ENCODE results near the gene WDR11.

The WDR11 gene, protein sequence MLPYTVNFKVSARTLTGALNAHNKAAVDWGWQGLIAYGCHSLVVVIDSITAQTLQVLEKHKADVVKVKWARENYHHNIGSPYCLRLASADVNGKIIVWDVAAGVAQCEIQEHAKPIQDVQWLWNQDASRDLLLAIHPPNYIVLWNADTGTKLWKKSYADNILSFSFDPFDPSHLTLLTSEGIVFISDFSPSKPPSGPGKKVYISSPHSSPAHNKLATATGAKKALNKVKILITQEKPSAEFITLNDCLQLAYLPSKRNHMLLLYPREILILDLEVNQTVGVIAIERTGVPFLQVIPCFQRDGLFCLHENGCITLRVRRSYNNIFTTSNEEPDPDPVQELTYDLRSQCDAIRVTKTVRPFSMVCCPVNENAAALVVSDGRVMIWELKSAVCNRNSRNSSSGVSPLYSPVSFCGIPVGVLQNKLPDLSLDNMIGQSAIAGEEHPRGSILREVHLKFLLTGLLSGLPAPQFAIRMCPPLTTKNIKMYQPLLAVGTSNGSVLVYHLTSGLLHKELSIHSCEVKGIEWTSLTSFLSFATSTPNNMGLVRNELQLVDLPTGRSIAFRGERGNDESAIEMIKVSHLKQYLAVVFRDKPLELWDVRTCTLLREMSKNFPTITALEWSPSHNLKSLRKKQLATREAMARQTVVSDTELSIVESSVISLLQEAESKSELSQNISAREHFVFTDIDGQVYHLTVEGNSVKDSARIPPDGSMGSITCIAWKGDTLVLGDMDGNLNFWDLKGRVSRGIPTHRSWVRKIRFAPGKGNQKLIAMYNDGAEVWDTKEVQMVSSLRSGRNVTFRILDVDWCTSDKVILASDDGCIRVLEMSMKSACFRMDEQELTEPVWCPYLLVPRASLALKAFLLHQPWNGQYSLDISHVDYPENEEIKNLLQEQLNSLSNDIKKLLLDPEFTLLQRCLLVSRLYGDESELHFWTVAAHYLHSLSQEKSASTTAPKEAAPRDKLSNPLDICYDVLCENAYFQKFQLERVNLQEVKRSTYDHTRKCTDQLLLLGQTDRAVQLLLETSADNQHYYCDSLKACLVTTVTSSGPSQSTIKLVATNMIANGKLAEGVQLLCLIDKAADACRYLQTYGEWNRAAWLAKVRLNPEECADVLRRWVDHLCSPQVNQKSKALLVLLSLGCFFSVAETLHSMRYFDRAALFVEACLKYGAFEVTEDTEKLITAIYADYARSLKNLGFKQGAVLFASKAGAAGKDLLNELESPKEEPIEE

DNA sequence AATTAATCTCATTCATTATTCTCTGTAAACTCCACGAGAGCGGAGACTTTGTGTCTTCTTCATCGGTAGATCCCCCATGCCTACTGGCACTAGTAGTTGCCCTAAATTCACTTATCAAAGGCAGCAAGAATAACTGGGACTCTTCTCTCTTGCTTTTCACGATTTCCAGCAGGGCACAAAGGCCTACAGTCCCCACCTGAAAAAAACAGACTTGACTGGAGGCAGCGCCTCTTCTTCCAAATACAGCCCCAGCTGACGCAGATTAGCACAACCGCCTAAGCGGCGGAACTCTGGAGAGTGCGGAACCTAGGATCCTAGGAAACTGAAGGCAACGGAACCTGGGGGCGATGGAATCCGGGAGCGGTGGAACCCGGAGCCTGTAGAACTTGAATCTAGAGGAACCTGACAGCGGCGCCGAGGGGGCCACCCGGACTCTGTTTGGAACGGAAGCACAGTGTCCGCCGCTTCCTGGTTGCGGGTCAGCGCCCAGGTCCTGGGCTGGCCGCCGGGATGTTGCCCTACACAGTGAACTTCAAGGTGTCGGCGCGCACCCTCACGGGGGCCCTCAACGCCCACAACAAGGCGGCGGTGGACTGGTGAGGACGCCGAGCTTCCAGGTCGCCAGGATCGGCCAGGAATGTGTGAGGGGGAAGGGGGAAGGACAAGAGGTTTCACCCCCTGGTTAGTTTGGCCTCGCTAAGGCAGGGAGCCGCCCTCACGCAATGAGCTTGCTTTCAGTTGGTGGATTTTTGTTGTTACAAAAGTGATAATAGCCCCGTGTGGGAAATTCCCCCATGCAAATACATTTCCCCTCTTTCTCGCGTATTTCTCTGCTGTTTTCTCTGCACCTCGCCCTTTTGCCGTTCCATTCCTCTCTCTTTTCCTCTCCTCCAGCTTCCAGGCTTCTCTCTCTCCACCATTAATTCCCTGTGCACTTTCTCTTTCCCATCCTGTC, at the start of gene WDR11:
Gene WDR11, plus strand, starts transcription at position 452 of the 955 bp plus-strand sequence. Its CDS starts 59 bp downstream, at position 511.
- Histone ChIP-seq H3K36me3 (ENCODE audit: control insufficient read depth in 1 of 2, insufficient read depth in 2 of 2, low read length in 2 of 2) (peaks cover 0 to 14% of the 10 kb centered on the region in 2 donors), H3K9me3 (ENCODE audit: control insufficient read depth in 1 of 2, low read length in 2 of 2) (no peaks in the 10 kb centered on the region), H3K9ac (ENCODE audit: low read depth in 1 of 2, low read length in 2 of 2) (peak within 1 kb of the TSS; percentile 86 to 92), H3K27me3 (ENCODE audit: control insufficient read depth in 1 of 2, insufficient read depth in 2 of 2, low read length in 2 of 2) (no peaks in the 10 kb centered on the region), H3K4me3 (ENCODE audit: low read depth in 1 of 2, low read length in 2 of 2) (peak within 1 kb of the TSS; percentile 81 to 87), H3K4me1 (ENCODE audit: control insufficient read depth in 1 of 2, insufficient read depth in 2 of 2, low read length in 2 of 2) (peaks cover 5 to 17% of the 10 kb centered on the region in 2 donors), H3K27ac (ENCODE audit: low read depth, low read length) (peak within 1 kb of the TSS; percentile 69)

DNA sequence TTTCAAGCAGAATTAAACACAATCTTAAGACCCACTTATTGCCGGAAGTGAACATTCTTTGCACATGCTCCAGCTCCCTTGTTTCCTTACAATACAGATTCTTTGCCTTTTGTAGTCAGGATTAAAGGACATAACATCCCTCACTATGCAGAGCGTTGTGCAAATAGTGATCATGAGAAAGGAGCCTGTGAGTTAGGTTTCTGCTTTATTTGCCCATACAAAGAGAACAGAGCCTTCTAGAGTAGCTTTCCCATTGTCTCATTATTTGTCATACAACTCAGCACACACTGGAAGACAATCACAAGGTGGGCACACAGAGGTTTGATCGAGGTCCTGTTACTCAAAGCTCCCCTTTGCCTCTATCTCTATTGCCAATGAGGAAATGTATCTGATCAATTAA, 48.2 kb upstream of the WDR11 start:
- Histone ChIP-seq H3K9ac (ENCODE audit: low read depth in 1 of 2, low read length in 2 of 2) (no peak overlapping the region), H3K9me3 (ENCODE audit: control insufficient read depth in 1 of 2, low read length in 2 of 2) (no peaks in the 10 kb centered on the region), H3K4me3 (ENCODE audit: low read depth in 1 of 2, low read length in 2 of 2) (no peak overlapping the region), H3K27me3 (ENCODE audit: control insufficient read depth in 1 of 2, insufficient read depth in 2 of 2, low read length in 2 of 2) (peaks cover 0 to under 1% of the 10 kb centered on the region in 2 donors), H3K36me3 (ENCODE audit: control insufficient read depth in 1 of 2, insufficient read depth in 2 of 2, low read length in 2 of 2) (no peaks in the 10 kb centered on the region), H3K4me1 (ENCODE audit: control insufficient read depth in 1 of 2, insufficient read depth in 2 of 2, low read length in 2 of 2) (no peaks in the 10 kb centered on the region), H3K27ac (ENCODE audit: low read depth, low read length) (no peak overlapping the region)

DNA sequence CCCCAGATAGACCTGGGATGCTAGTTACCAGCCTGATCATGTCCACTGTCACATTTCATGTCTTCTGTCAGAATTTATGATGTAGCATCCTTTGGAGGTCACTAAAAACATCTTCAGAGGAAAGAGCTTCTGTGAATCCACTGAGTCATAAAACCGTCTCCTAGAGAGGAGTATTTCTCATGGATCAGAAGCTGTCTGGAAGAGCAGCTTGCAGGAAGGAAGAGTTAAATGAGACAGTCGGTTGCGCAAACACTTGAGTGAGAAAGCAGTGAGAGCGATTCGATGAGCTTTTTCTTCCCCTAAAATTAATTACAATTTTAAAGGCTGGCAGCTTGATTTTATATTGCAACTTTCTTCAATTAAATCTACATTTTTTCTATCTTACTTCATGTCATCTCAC, 47.2 kb upstream of the WDR11 start:
- no peak overlapping the region for H3K9ac ChIP-seq (ENCODE audit: low read depth in 1 of 2, low read length in 2 of 2)
- no peaks in the 10 kb centered on the region for H3K36me3 ChIP-seq (ENCODE audit: control insufficient read depth in 1 of 2, insufficient read depth in 2 of 2, low read length in 2 of 2)
- H3K4me3 ChIP-seq (ENCODE audit: low read depth in 1 of 2, low read length in 2 of 2) = no peak overlapping the region
- H3K4me1 ChIP-seq (ENCODE audit: control insufficient read depth in 1 of 2, insufficient read depth in 2 of 2, low read length in 2 of 2) = no peaks in the 10 kb centered on the region
- peaks cover 0 to 2% of the 10 kb centered on the region in 2 donors for H3K27me3 ChIP-seq (ENCODE audit: control insufficient read depth in 1 of 2, insufficient read depth in 2 of 2, low read length in 2 of 2)
- no peaks in the 10 kb centered on the region for H3K9me3 ChIP-seq (ENCODE audit: control insufficient read depth in 1 of 2, low read length in 2 of 2)
- H3K27ac ChIP-seq (ENCODE audit: low read depth, low read length) = no peak overlapping the region

DNA sequence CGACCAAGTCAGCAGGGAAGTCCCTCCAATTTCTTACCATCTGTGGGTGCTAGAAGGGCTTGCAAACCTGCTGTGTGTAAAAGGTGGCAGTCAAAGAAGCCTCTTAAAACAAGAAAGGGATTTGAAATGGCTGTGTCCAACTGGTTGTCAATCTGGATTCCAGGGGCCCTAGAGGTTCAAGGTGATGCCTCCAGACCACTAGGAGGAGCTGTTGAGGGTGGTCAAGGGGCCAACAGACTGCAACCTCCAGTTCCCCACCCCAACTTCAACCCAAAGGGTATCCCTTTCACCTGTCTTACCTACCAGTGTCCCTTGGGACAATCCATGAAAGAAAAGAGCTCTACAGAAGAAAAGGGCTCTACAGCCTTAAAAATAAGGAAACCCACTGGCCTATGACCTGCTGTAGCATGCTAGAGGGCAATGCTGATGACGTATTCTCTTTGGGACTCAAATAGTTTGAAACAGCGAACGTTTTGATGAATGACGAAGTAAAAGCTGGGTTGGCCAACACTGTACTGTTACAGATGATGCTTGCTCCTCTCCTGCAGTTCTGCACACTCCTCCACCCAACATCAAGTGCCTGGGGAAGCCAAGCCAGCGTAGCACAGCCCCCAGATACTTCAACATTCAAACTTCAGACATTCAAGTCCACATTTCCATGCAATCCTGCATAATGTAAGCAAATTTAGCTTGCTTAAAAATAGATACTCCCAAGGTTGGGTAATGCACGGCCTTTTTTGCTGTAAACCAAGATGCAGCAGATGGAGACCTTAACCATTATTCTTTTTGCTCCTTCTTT, 45.9 kb upstream of the WDR11 start:
- H3K27ac ChIP-seq (ENCODE audit: low read depth, low read length) = no peak overlapping the region
- H3K9me3 ChIP-seq (ENCODE audit: control insufficient read depth in 1 of 2, low read length in 2 of 2) = no peaks in the 10 kb centered on the region
- H3K4me3 ChIP-seq (ENCODE audit: low read depth in 1 of 2, low read length in 2 of 2) = no peak overlapping the region
- no peaks in the 10 kb centered on the region for H3K4me1 ChIP-seq (ENCODE audit: control insufficient read depth in 1 of 2, insufficient read depth in 2 of 2, low read length in 2 of 2)
- H3K27me3 ChIP-seq (ENCODE audit: control insufficient read depth in 1 of 2, insufficient read depth in 2 of 2, low read length in 2 of 2) = peaks cover 0 to 5% of the 10 kb centered on the region in 2 donors
- no peaks in the 10 kb centered on the region for H3K36me3 ChIP-seq (ENCODE audit: control insufficient read depth in 1 of 2, insufficient read depth in 2 of 2, low read length in 2 of 2)
- no peak overlapping the region for H3K9ac ChIP-seq (ENCODE audit: low read depth in 1 of 2, low read length in 2 of 2)

DNA sequence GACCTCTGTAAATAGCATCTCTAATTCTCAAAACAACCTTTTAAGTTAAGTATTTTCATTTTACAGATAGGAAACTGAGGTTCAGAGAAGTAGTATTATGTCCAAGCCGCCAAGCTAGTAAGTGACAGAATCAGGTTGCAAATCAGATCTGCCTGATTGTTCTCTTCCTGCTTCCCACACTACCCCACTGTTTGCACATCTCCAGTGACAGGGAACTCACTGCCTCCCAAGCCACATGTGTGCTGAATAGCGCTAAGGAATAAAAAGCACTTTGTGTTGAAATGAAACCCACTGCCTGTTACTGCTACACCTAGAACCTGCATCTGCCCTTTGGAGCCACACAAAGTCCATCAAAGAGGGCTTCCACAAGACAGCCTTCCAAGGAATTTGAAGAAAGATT, 45.1 kb upstream of the WDR11 start:
- no peaks in the 10 kb centered on the region for H3K4me1 ChIP-seq (ENCODE audit: control insufficient read depth in 1 of 2, insufficient read depth in 2 of 2, low read length in 2 of 2)
- H3K4me3 ChIP-seq (ENCODE audit: low read depth in 1 of 2, low read length in 2 of 2) = no peak overlapping the region
- peaks cover 0 to 7% of the 10 kb centered on the region in 2 donors for H3K27me3 ChIP-seq (ENCODE audit: control insufficient read depth in 1 of 2, insufficient read depth in 2 of 2, low read length in 2 of 2)
- H3K9ac ChIP-seq (ENCODE audit: low read depth in 1 of 2, low read length in 2 of 2) = no peak overlapping the region
- no peak overlapping the region for H3K27ac ChIP-seq (ENCODE audit: low read depth, low read length)
- H3K9me3 ChIP-seq (ENCODE audit: control insufficient read depth in 1 of 2, low read length in 2 of 2) = no peaks in the 10 kb centered on the region
- H3K36me3 ChIP-seq (ENCODE audit: control insufficient read depth in 1 of 2, insufficient read depth in 2 of 2, low read length in 2 of 2) = no peaks in the 10 kb centered on the region

DNA sequence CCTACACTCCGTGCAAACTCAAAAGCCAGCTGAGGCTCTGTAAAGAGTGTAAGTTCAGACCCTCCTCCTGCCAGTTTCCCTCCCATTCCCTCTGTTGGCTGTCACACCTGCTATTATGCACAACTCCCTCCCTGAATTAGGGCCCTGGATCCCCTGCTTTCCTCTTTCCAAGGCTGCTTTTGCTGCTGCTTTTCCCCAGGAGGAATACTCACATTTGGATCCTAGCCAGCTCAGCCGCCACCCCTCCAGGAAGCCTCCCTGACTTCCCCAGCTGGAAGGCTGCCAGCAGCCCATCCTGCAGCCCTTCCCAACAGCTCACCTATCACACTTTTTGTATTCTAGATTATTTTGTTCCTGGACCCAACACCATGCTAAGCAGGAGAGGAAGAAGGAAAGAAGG, 40.9 kb upstream of the WDR11 start:
- H3K9ac ChIP-seq (ENCODE audit: low read depth in 1 of 2, low read length in 2 of 2) = no peak overlapping the region
- H3K4me1 ChIP-seq (ENCODE audit: control insufficient read depth in 1 of 2, insufficient read depth in 2 of 2, low read length in 2 of 2) = no peaks in the 10 kb centered on the region
- H3K9me3 ChIP-seq (ENCODE audit: control insufficient read depth in 1 of 2, low read length in 2 of 2) = no peaks in the 10 kb centered on the region
- no peak overlapping the region for H3K27ac ChIP-seq (ENCODE audit: low read depth, low read length)
- H3K27me3 ChIP-seq (ENCODE audit: control insufficient read depth in 1 of 2, insufficient read depth in 2 of 2, low read length in 2 of 2) = peaks cover 0 to 11% of the 10 kb centered on the region in 2 donors
- no peaks in the 10 kb centered on the region for H3K36me3 ChIP-seq (ENCODE audit: control insufficient read depth in 1 of 2, insufficient read depth in 2 of 2, low read length in 2 of 2)
- H3K4me3 ChIP-seq (ENCODE audit: low read depth in 1 of 2, low read length in 2 of 2) = no peak overlapping the region

DNA sequence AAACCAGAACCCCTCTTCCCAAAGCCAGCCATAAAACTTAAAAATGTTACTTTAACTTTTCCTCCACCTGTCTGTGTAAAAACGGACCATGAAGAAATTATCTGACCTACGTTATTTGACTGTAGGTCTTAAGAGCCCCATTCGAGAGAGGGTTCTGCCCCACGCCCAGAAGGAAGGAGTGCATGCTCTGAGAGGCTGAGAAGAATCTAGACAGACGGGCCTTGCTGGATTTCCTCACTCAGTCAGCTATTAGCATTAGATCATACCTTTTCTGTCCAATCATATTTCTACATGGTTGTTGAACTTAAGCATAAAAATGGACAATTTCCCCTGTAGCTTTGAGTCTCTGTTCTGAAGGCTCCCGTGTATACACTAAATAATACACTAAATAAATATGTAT, 38.1 kb upstream of the WDR11 start:
- Histone ChIP-seq H3K9me3 (ENCODE audit: control insufficient read depth in 1 of 2, low read length in 2 of 2) (no peaks in the 10 kb centered on the region), H3K9ac (ENCODE audit: low read depth in 1 of 2, low read length in 2 of 2) (no peak overlapping the region), H3K36me3 (ENCODE audit: control insufficient read depth in 1 of 2, insufficient read depth in 2 of 2, low read length in 2 of 2) (no peaks in the 10 kb centered on the region), H3K27ac (ENCODE audit: low read depth, low read length) (no peak overlapping the region), H3K4me1 (ENCODE audit: control insufficient read depth in 1 of 2, insufficient read depth in 2 of 2, low read length in 2 of 2) (no peaks in the 10 kb centered on the region), H3K27me3 (ENCODE audit: control insufficient read depth in 1 of 2, insufficient read depth in 2 of 2, low read length in 2 of 2) (peaks cover 0 to 10% of the 10 kb centered on the region in 2 donors), H3K4me3 (ENCODE audit: low read depth in 1 of 2, low read length in 2 of 2) (no peak overlapping the region)

DNA sequence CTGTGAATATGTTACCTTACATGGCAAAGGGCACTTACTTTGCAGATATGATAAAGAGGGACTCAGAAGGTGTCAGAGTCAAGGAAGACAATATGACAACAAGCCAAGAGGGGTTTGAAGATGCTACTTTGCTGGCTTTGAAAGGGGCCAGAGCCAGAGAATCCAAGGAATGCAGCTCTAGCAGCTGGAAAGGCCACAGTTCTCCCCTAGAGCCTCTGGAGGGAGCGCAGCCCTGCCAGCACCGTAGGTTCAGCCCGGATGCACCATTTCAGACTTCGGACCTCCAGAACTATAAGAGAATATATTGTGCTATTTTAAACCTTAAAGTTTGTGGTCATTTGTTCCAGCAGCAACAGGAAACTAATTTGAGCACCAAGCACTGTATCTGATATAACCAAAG, 32.9 kb upstream of the WDR11 start:
- Histone ChIP-seq H3K27me3 (ENCODE audit: control insufficient read depth in 1 of 2, insufficient read depth in 2 of 2, low read length in 2 of 2) (no peaks in the 10 kb centered on the region), H3K36me3 (ENCODE audit: control insufficient read depth in 1 of 2, insufficient read depth in 2 of 2, low read length in 2 of 2) (no peaks in the 10 kb centered on the region), H3K27ac (ENCODE audit: low read depth, low read length) (no peak overlapping the region)

DNA sequence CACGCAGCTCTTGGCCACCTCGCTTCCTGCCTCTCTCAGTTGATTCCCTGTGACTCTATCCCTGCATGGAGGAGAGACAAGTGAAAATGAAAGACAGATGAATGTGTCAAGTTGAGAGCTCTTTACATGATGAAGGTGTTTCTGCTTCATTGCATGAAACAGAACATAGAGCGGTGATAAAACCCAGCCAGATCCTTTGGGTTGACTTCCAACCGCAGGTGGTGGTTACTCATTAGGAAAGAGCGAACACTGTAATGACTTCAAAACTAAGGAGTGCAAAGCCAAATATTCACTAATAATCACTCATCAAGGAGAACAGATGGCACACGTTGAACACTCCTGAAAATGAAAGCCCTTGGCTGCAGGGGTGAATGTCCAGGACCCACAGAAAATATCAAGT, 31.8 kb upstream of the WDR11 start:
- Histone ChIP-seq H3K27me3 (ENCODE audit: control insufficient read depth in 1 of 2, insufficient read depth in 2 of 2, low read length in 2 of 2) (no peaks in the 10 kb centered on the region), H3K4me1 (ENCODE audit: control insufficient read depth in 1 of 2, insufficient read depth in 2 of 2, low read length in 2 of 2) (no peaks in the 10 kb centered on the region), H3K9me3 (ENCODE audit: control insufficient read depth in 1 of 2, low read length in 2 of 2) (no peaks in the 10 kb centered on the region), H3K27ac (ENCODE audit: low read depth, low read length) (no peak overlapping the region), H3K36me3 (ENCODE audit: control insufficient read depth in 1 of 2, insufficient read depth in 2 of 2, low read length in 2 of 2) (no peaks in the 10 kb centered on the region), H3K4me3 (ENCODE audit: low read depth in 1 of 2, low read length in 2 of 2) (no peak overlapping the region), H3K9ac (ENCODE audit: low read depth in 1 of 2, low read length in 2 of 2) (no peak overlapping the region)

More for the DNA sequence above, 32.9 kb upstream of the WDR11 start:
- Histone ChIP-seq H3K9ac (ENCODE audit: low read depth in 1 of 2, low read length in 2 of 2) (no peak overlapping the region), H3K9me3 (ENCODE audit: control insufficient read depth in 1 of 2, low read length in 2 of 2) (no peaks in the 10 kb centered on the region), H3K4me3 (ENCODE audit: low read depth in 1 of 2, low read length in 2 of 2) (no peak overlapping the region), H3K4me1 (ENCODE audit: control insufficient read depth in 1 of 2, insufficient read depth in 2 of 2, low read length in 2 of 2) (no peaks in the 10 kb centered on the region)

Measured in duodenal mucosa (tissue), 2 donors.